ENCODE results near the gene CNOT3.

Gene CNOT3

DNA sequence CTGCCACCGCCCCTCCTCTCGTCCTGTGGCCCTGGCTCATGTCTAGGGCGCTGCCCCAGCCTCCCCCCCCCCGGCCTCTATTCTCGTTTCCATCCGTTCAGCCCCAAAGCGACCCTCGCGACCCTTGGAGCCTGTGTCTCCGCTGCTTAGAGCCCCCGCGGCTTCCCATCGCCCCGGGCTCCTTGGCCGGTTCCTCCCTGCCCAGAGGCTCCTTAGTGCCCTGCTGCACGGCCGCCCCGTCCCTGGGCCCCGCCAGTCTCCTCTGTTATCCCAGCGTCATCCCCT lies 9.2 kb upstream of the CNOT3 start:
- Histone ChIP-seq H3K27ac (no peak overlapping the region), H3K9ac (ENCODE audit: insufficient read length) (no peak overlapping the region), H3K36me3 (ENCODE audit: insufficient read depth, low read length) (peaks cover 36% of the 10 kb centered on the region; the same call in 1 of the 2 replicates), H3K4me3 (no peak overlapping the region), H3K9me3 (ENCODE audit: low read depth, low read length) (no peaks in the 10 kb centered on the region)
- TF ChIP-seq POLR2AphosphoS5 (IDR thresholded peaks at IDR 0.05; ENCODE audit: borderline replicate concordance, low read depth, low read length): no peak
- TF ChIP-seq FOXP2 (optimal IDR thresholded peaks at IDR 0.05; ENCODE audit: control extremely low read depth, extremely low read length, insufficient read depth): no peak
- TF ChIP-seq EZH2 (IDR thresholded peaks at IDR 0.05): no peak
- DNase-seq (ENCODE audit: low read depth, low spot score): no peak

GRCh38 chr19:54128796-54129616 lies 8.6 kb upstream of the CNOT3 start:
- no peak for DNase-seq (ENCODE audit: low read depth, low spot score)
- H3K4me3 ChIP-seq: no peak overlapping the region
- TF ChIP-seq FOXP2 (optimal IDR thresholded peaks at IDR 0.05; ENCODE audit: control extremely low read depth, extremely low read length, insufficient read depth) (no peak), EZH2 (IDR thresholded peaks at IDR 0.05) (no peak), POLR2AphosphoS5 (IDR thresholded peaks at IDR 0.05; ENCODE audit: borderline replicate concordance, low read depth, low read length) (no peak)
- H3K9me3 ChIP-seq (ENCODE audit: low read depth, low read length): no peaks in the 10 kb centered on the region
- no peak overlapping the region for H3K9ac ChIP-seq (ENCODE audit: insufficient read length)
- H3K27ac ChIP-seq: no peak overlapping the region
- H3K36me3 ChIP-seq (ENCODE audit: insufficient read depth, low read length): peaks cover 34% of the 10 kb centered on the region; the same call in 1 of the 2 replicates

DNA sequence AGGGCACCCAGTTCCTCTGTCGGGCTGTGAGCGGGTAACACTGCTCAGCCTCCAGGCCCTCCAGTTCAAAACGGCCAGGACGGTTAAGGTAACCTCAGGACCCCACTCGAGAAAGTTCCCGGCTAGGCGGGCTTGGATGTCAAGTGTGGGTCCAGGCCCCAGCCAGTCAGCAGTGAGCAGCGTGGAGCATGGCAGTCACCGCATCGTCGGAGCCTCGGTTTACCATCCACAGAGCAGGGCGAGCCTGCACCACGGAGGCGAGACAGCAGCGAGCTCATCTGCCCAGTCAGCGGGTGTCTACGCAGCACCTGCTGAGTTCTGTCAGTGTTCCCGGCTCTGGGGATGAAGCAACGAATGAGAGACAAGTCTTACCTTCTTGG lies 8.0 kb upstream of the CNOT3 start:
- TF ChIP-seq FOXP2 (optimal IDR thresholded peaks at IDR 0.05; ENCODE audit: control extremely low read depth, extremely low read length, insufficient read depth): no peak
- no peak for TF ChIP-seq EZH2 (IDR thresholded peaks at IDR 0.05)
- no peak for TF ChIP-seq POLR2AphosphoS5 (IDR thresholded peaks at IDR 0.05; ENCODE audit: borderline replicate concordance, low read depth, low read length)
- H3K9me3 ChIP-seq (ENCODE audit: low read depth, low read length): no peaks in the 10 kb centered on the region
- no peak overlapping the region for H3K27ac ChIP-seq
- H3K9ac ChIP-seq (ENCODE audit: insufficient read length): no peak overlapping the region
- DNase-seq (ENCODE audit: low read depth, low spot score): no peak
- no peak overlapping the region for H3K4me3 ChIP-seq
- H3K36me3 ChIP-seq (ENCODE audit: insufficient read depth, low read length): peaks cover 28% of the 10 kb centered on the region; the same call in 1 of the 2 replicates

GRCh38 chr19:54133312-54133956 lies 4.1 kb upstream of the CNOT3 start:
- no peak overlapping the region for H3K9ac ChIP-seq (ENCODE audit: insufficient read length)
- no peak overlapping the region for H3K4me3 ChIP-seq
- peak; percentile 44 for DNase-seq (ENCODE audit: low read depth, low spot score)
- H3K27ac ChIP-seq: no peak overlapping the region
- H3K36me3 ChIP-seq (ENCODE audit: insufficient read depth, low read length): peaks cover 7% of the 10 kb centered on the region; the same call in 1 of the 2 replicates
- TF ChIP-seq EZH2 (IDR thresholded peaks at IDR 0.05) (no peak), FOXP2 (optimal IDR thresholded peaks at IDR 0.05; ENCODE audit: control extremely low read depth, extremely low read length, insufficient read depth) (no peak), POLR2AphosphoS5 (IDR thresholded peaks at IDR 0.05; ENCODE audit: borderline replicate concordance, low read depth, low read length) (no peak)
- no peaks in the 10 kb centered on the region for H3K9me3 ChIP-seq (ENCODE audit: low read depth, low read length)

- Histone ChIP-seq H3K9me3 (ENCODE audit: low read depth, low read length) (no peaks in the 10 kb centered on the region), H3K36me3 (ENCODE audit: insufficient read depth, low read length) (peaks cover 6% of the 10 kb centered on the region; the same call in 1 of the 2 replicates), H3K9ac (ENCODE audit: insufficient read length) (no peak overlapping the region), H3K4me3 (no peak overlapping the region), H3K27ac (no peak overlapping the region)
- TF ChIP-seq EZH2 (IDR thresholded peaks at IDR 0.05): no peak
- no peak for TF ChIP-seq FOXP2 (optimal IDR thresholded peaks at IDR 0.05; ENCODE audit: control extremely low read depth, extremely low read length, insufficient read depth)
- TF ChIP-seq POLR2AphosphoS5 (IDR thresholded peaks at IDR 0.05; ENCODE audit: borderline replicate concordance, low read depth, low read length): no peak
- no peak for DNase-seq (ENCODE audit: low read depth, low spot score)
These were observed 3.5 kb upstream of the CNOT3 start for GRCh38 chr19:54133957-54134590.

- H3K36me3 ChIP-seq (ENCODE audit: insufficient read depth, low read length): peaks cover 18% of the 10 kb centered on the region; the same call in 1 of the 2 replicates
- H3K9ac ChIP-seq (ENCODE audit: insufficient read length): peak overlapping the region; percentile 56
- no peak overlapping the region for H3K27ac ChIP-seq
- TF ChIP-seq POLR2AphosphoS5 (IDR thresholded peaks at IDR 0.05; ENCODE audit: borderline replicate concordance, low read depth, low read length) (no peak), FOXP2 (optimal IDR thresholded peaks at IDR 0.05; ENCODE audit: control extremely low read depth, extremely low read length, insufficient read depth) (no peak), EZH2 (IDR thresholded peaks at IDR 0.05) (no peak)
- no peak for DNase-seq (ENCODE audit: low read depth, low spot score)
- no peaks in the 10 kb centered on the region for H3K9me3 ChIP-seq (ENCODE audit: low read depth, low read length)
- H3K4me3 ChIP-seq: peak overlapping the region; percentile 81
These were observed 1.3 kb upstream of the CNOT3 start for GRCh38 chr19:54136086-54136863.

GRCh38 chr19:54136864-54137698 lies 481 bp upstream of the CNOT3 start:
- DNase-seq (ENCODE audit: low read depth, low spot score): peak; percentile 100
- H3K4me3 ChIP-seq: peak overlapping the region; percentile 89
- H3K9me3 ChIP-seq (ENCODE audit: low read depth, low read length): no peaks in the 10 kb centered on the region
- no peak for TF ChIP-seq EZH2 (IDR thresholded peaks at IDR 0.05)
- peak; percentile 86 for TF ChIP-seq FOXP2 (optimal IDR thresholded peaks at IDR 0.05; ENCODE audit: control extremely low read depth, extremely low read length, insufficient read depth)
- TF ChIP-seq POLR2AphosphoS5 (IDR thresholded peaks at IDR 0.05; ENCODE audit: borderline replicate concordance, low read depth, low read length): peak; percentile 86
- H3K9ac ChIP-seq (ENCODE audit: insufficient read length): peak overlapping the region; percentile 98
- H3K36me3 ChIP-seq (ENCODE audit: insufficient read depth, low read length): peaks cover 24% of the 10 kb centered on the region; the same call in 1 of the 2 replicates
- no peak overlapping the region for H3K27ac ChIP-seq

All from SK-N-MC (cell line).